Stimulated activated CD4-positive, alpha-beta T cell treated with anti-CD3 and anti-CD28 coated beads, Interleukin-15, amount 100 ng/mL, for 48 hours (primary cell): ENCODE data around the gene FAM236A.
"Not testable (repeated sequence)": the region's sequence is repeated elsewhere in the genome, so short reads cannot be mapped to it uniquely, and the experiment has no call there.

Source experiments
- DNase-seq, 2 donors: peaks; one replicate each; pipeline ENCODE4 v3.0.0-alpha.2; 2020; ENCODE audit warnings: low read depth in 2 of 2

Gene FAM236A

DNA sequence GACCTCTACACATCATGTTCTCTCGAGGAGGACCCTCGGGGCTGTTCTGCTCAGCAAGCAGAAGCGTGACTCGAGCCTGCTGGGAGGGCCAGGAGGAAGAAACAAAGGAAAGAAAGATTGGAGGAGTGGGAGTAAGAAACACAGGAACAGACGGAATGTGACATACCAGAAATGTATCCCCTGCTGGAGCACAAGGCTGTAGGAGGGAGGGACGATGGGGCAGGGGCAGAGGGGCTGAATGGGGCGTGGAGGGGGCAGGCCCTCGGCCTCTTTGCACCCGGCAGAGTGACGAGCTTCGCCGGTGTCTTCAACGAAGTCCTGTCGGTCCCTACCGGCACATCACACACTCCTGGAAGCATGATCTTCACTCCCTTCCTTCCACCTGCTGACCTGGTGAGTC lies at the start of gene FAM236A:
TSS of gene FAM236A (plus strand) at position 301 of the 400 bp plus-strand sequence. CDS start at position 358, 57 bp downstream.
- not testable (repeated sequence) for DNase-seq

GRCh38 chrX:72889740-72890139 lies 48.3 kb upstream of the FAM236A start:
- not testable (repeated sequence) for DNase-seq

DNA sequence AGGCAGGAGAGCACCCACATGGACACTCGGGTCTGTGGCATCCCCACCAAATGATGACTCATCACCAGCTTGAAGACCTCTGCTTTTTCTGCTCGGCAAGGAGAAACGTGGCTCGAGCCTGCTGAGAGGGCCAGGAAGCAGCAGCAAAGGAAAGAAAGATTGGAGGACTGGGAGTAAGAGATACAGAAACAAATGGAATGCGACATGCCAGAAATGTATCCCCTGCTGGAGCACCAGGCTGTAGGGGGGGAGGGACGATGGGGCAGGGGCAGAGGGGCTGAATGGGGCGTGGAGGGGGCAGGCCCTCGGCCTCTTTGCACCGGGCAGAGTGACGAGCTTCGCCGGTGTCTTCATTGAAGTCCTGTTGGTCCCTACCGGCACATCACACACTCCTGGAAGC lies 25.7 kb upstream of the FAM236A start, which contains the start of gene FAM236C:
TSS of gene FAM236C (plus strand) at position 301 of the 400 bp plus-strand sequence. CDS start 100 bp downstream, outside the sequence.
- not testable (repeated sequence) for DNase-seq

- DNase-seq, result not testable (repeated sequence)
These were observed 21.9 kb upstream of the FAM236A start for GRCh38 chrX:72916096-72916495.

- not testable (repeated sequence) for DNase-seq
These were observed 5.7 kb upstream of the FAM236A start for GRCh38 chrX:72932283-72932682.

DNA sequence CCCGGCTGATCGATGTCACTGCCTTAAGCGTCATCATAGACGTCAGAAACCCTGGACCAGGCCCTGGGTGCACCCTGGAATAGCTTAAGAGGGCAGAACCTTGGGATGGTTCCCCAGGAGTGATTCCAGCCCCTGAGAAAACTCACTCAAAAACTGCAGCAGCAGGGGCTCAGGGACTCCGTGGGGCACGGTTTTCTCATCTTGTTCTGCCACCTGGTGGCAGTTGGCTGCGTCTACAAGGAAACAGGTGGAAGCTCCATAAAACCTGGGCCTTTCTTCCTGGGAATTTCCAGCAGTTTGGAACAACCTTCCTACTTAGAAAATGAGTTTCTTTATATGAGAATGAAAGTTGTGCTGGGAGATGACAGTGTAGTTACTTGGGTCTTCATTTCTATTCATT lies 1.6 kb upstream of the FAM236A start:
- DNase-seq, result not testable (repeated sequence)

DNA sequence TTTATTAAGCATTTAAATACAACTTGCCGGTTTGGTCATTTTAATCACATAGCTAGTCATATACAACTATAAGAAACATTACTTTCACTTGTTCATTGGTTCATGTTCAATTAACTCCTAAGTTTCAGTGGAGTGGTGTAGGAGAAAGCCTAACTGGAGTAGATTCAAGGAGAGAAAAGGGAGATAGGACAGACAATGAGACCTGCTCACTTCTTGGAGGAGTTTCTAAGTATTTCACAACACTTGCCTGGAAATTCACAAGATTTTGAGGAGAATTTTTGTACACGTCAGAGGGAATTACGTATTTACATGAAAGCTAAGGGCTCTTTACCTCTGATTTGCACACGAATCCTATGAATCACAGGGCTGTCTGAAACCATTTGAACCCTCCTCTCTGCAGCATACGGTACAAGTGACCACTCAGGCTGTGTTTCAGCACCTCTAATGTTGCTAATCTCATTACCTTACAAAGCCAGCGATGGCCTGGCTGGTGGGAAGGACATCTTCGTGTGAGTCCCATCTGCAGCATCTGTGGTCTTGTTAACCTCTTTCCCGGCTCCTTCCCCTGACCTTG lies 1.0 kb upstream of the FAM236A start:
- DNase-seq, result not testable (repeated sequence)

DNA sequence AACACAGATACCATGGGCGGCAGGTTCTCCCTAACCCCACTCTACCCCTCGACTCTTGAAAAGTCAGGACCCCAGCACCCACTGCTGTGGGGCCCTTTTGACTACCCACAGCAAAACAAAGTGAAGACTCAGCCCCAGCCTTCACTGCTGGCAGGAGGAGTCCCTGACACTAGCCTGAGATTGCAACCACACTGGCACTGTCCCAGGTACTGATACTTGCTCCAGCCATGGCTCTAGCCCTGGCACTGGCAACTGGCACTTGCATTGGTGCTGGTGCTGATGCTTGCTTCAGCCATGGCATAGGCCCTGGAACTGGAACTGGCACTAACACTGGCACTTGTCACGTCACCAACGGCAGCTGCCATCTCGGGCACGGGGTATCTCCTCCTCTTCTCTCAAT lies 4.3 kb downstream of the FAM236A start:
- not testable (repeated sequence) for DNase-seq

DNA sequence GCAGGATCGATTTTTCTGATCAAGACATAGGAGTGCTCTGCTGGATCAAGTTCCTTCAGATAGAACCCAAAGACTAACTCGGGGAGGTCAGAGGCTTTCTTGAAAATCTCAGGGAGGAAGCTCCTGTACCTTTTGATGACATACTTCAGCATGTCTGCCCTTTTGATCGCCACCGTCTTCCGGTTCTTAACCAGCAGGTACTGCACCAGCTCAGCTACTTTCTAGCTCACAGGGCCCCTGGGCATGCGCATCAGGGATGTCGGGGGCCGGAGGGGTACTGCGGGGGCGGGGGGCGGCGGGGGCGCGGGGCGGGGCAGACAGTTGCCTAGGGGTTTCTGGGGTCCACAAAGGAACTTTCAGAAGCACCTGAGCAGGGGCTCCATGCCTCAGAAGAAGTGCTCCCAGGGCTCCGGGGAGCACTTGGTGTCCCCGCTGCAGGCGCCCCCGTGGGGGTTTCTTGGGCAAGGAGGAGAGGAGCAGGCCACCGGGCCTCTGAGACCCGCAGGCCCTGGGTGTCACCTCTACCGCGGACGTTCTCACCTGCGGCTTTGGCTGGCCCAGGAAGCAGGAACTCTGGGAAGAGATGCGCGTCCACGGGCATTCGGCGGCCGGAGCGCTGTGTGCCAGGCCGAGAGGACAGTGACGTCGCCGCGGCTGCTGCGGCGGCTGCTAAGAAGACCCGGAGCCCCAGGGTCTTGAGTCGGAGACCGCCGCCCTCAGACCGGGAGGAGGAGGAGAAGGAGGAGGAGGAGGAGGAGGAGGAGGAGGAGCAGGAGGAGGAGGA lies 5.2 kb downstream of the FAM236A start:
- not testable (repeated sequence) for DNase-seq

GRCh38 chrX:72943819-72944169 lies 5.8 kb downstream of the FAM236A start, which contains the start of gene DMRTC1:
TSS of gene DMRTC1 (minus strand) at chrX:72943837. CDS start at chrX:72875694, 68,143 bp downstream.
- DNase-seq, result not testable (repeated sequence)

- DNase-seq, result not testable (repeated sequence)
These were observed 22.0 kb downstream of the FAM236A start for GRCh38 chrX:72959971-72960370.

DNA sequence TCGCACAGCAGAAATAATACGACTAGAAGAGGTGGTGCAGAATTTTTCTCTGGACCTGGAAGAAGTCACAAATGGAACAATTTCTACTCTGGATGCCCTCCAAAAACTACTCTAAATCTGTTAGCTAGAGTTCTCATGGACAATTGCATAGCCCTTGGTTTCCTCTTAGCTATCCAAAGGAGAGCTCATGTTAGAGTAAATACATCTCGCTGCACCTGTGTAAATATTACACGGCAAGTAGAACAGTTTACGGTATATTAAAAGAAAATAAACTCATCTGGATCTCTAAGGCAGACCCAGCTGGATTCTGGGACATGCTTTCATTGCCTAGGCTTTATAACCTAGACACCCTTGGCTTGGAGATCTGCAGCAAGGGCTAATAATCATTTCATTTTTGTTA lies 33.9 kb downstream of the FAM236A start:
- DNase-seq, result not testable (repeated sequence)

GRCh38 chrX:72974885-72975284 lies 36.9 kb downstream of the FAM236A start:
- DNase-seq, result not testable (repeated sequence)

- DNase-seq, result not testable (repeated sequence)
These were observed 43.0 kb downstream of the FAM236A start for GRCh38 chrX:72980894-72981469.
